ENCODE results near the gene CKAP2L. TPM values are rescaled to one million over a fixed set of nuclear protein-coding genes. Genes with fewer than 3 reads are reported as not detected.

CKAP2L gene
- total and polyA plus RNA-seq, 2 experiments from 2014 or later, result 16.2 to 30.2 TPM

DNA sequence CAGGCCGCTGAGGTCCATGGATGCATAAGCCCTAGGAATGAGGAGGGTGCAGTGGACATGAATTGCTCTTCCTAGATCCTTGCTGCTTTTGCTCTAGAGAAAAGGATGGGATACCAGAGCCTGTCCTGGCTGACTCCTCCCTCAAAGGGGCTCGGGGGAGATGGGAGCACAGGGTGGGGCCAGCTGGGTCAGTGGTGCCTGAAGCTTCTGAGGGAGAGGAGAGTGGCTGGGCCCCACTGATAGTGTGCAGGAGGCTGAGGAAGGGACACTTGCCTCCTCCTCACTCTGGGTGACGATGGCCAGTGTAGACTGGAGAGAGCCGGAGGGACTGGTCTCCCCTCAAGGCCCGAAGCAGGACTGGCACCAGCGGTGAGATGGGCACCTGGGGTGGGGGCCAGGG, 43.6 kb downstream of the CKAP2L start, which contains the start of gene NT5DC4:
Gene NT5DC4, plus strand, starts transcription at position 236 of the 400 bp plus-strand sequence. Its CDS starts 60 bp downstream, at position 296.
- no peaks in the 10 kb centered on the region for H3K27me3 ChIP-seq (ENCODE audit: insufficient read depth)
- no peak within 1 kb of the TSS for H3K27ac ChIP-seq (ENCODE audit: low read depth)
- TF ChIP-seq STAT1 (IDR thresholded peaks at IDR 0.05; ENCODE audit: unreplicated experiment) (no peak), ZNF331 (CRISPR knock-in tag; IDR thresholded peaks at IDR 0.05; ENCODE audit: low read depth) (no peak), EZH2 (IDR thresholded peaks at IDR 0.05; ENCODE audit: low read depth, unreplicated experiment) (no peak), JUNB (IDR thresholded peaks at IDR 0.05; ENCODE audit: unreplicated experiment) (no peak), ZNF114 (CRISPR knock-in tag; IDR thresholded peaks at IDR 0.05) (no peak), CREB1 (CRISPR knock-in tag; IDR thresholded peaks at IDR 0.05; ENCODE audit: low read depth) (no peak), NANOG (IDR thresholded peaks at IDR 0.05; ENCODE audit: borderline replicate concordance) (no peak), POLR2AphosphoS5 (IDR thresholded peaks at IDR 0.05; ENCODE audit: low read depth) (no peak), EZH2phosphoT487 (IDR thresholded peaks at IDR 0.05; ENCODE audit: unreplicated experiment) (no peak)
- TF ChIP-seq, protein P1, sequence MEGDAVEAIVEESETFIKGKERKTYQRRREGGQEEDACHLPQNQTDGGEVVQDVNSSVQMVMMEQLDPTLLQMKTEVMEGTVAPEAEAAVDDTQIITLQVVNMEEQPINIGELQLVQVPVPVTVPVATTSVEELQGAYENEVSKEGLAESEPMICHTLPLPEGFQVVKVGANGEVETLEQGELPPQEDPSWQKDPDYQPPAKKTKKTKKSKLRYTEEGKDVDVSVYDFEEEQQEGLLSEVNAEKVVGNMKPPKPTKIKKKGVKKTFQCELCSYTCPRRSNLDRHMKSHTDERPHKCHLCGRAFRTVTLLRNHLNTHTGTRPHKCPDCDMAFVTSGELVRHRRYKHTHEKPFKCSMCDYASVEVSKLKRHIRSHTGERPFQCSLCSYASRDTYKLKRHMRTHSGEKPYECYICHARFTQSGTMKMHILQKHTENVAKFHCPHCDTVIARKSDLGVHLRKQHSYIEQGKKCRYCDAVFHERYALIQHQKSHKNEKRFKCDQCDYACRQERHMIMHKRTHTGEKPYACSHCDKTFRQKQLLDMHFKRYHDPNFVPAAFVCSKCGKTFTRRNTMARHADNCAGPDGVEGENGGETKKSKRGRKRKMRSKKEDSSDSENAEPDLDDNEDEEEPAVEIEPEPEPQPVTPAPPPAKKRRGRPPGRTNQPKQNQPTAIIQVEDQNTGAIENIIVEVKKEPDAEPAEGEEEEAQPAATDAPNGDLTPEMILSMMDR (conservative IDR thresholded peaks at IDR 0.05; ENCODE audit: low read depth in 2 of 2), result no peak
- TF ChIP-seq, protein P2, sequence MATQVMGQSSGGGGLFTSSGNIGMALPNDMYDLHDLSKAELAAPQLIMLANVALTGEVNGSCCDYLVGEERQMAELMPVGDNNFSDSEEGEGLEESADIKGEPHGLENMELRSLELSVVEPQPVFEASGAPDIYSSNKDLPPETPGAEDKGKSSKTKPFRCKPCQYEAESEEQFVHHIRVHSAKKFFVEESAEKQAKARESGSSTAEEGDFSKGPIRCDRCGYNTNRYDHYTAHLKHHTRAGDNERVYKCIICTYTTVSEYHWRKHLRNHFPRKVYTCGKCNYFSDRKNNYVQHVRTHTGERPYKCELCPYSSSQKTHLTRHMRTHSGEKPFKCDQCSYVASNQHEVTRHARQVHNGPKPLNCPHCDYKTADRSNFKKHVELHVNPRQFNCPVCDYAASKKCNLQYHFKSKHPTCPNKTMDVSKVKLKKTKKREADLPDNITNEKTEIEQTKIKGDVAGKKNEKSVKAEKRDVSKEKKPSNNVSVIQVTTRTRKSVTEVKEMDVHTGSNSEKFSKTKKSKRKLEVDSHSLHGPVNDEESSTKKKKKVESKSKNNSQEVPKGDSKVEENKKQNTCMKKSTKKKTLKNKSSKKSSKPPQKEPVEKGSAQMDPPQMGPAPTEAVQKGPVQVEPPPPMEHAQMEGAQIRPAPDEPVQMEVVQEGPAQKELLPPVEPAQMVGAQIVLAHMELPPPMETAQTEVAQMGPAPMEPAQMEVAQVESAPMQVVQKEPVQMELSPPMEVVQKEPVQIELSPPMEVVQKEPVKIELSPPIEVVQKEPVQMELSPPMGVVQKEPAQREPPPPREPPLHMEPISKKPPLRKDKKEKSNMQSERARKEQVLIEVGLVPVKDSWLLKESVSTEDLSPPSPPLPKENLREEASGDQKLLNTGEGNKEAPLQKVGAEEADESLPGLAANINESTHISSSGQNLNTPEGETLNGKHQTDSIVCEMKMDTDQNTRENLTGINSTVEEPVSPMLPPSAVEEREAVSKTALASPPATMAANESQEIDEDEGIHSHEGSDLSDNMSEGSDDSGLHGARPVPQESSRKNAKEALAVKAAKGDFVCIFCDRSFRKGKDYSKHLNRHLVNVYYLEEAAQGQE (IDR thresholded peaks at IDR 0.05; ENCODE audit: unreplicated experiment), result no peak
- no peaks in the 10 kb centered on the region for H3K36me3 ChIP-seq (ENCODE audit: insufficient read depth)
- no peak for ATAC-seq
- H2AFZ ChIP-seq, result no peak within 1 kb of the TSS
- H3F3A ChIP-seq (replicated peaks; ENCODE audit: low read depth), result no peaks in the 10 kb centered on the region
- no peaks in the 10 kb centered on the region for H3K9me2 ChIP-seq (ENCODE audit: insufficient read depth)
- no peaks in the 10 kb centered on the region for H3K4me1 ChIP-seq (ENCODE audit: insufficient read depth)
- Mint-ChIP-seq H3K4me1 (no peaks in the 10 kb centered on the region), H3K27me3 (ENCODE audit: insufficient read depth, low read depth, poor library complexity) (peaks cover 4% of the 10 kb centered on the region), H3K9me3 (no peaks in the 10 kb centered on the region; the same call in 2 of the 3 replicates), H3K36me3 (ENCODE audit: low read depth) (no peaks in the 10 kb centered on the region), H3K4me3 (no peak within 1 kb of the TSS), H3K27ac (no peak within 1 kb of the TSS)
- H4K20me1 ChIP-seq (replicated peaks; ENCODE audit: insufficient read depth), result no peaks in the 10 kb centered on the region
- DNase-seq (ENCODE audit: low spot score), result no peak
- no peak within 1 kb of the TSS for H3K4me3 ChIP-seq
- H3K4me2 ChIP-seq, result no peak within 1 kb of the TSS
- H3K79me2 ChIP-seq (replicated peaks; ENCODE audit: insufficient read depth), result no peaks in the 10 kb centered on the region

Data from GM23338 (cell line).